Measurements from ENCODE around the gene SLC14A1.

SLC14A1 gene

GRCh38 chr18:45723567-45724355 is at the start of gene SLC14A1:
SLC14A1 (plus strand) TSS chr18:45724181; CDS start chr18:45730321, 6,140 bp downstream.
- TF ChIP-seq MYC (IDR thresholded peaks at IDR 0.05; ENCODE audit: low read depth, low read length) (no peak), MAX (IDR thresholded peaks at IDR 0.05; ENCODE audit: low read depth, low read length) (no peak), POLR2A (IDR thresholded peaks at IDR 0.05; ENCODE audit: extremely low read depth, insufficient read length) (no peak), CTCF (IDR thresholded peaks at IDR 0.05; ENCODE audit: low read depth, low read length) (no peak)
- no peak for DNase-seq (ENCODE audit: low read depth)
- H3K4me3 ChIP-seq (ENCODE audit: low read depth, low read length), result no peak within 1 kb of the TSS

- TF ChIP-seq POLR2A (IDR thresholded peaks at IDR 0.05; ENCODE audit: extremely low read depth, insufficient read length), result no peak
- TF ChIP-seq MYC (IDR thresholded peaks at IDR 0.05; ENCODE audit: low read depth, low read length), result no peak
- TF ChIP-seq CTCF (IDR thresholded peaks at IDR 0.05; ENCODE audit: low read depth, low read length), result no peak
- DNase-seq (ENCODE audit: low read depth), result no peak
- no peak overlapping the region for H3K4me3 ChIP-seq (ENCODE audit: low read depth, low read length)
Measured at GRCh38 chr18:45677276-45677807, 46.6 kb upstream of the SLC14A1 start.

GRCh38 chr18:45678441-45678840 is 45.5 kb upstream of the SLC14A1 start:
- H3K4me3 ChIP-seq (ENCODE audit: low read depth, low read length), result no peak overlapping the region
- no peak for DNase-seq (ENCODE audit: low read depth)
- TF ChIP-seq POLR2A (IDR thresholded peaks at IDR 0.05; ENCODE audit: extremely low read depth, insufficient read length), result no peak
- TF ChIP-seq CTCF (IDR thresholded peaks at IDR 0.05; ENCODE audit: low read depth, low read length), result no peak
- no peak for TF ChIP-seq MAX (IDR thresholded peaks at IDR 0.05; ENCODE audit: low read depth, low read length)
- TF ChIP-seq MYC (IDR thresholded peaks at IDR 0.05; ENCODE audit: low read depth, low read length), result no peak

GRCh38 chr18:45678850-45679249 is 45.1 kb upstream of the SLC14A1 start:
- H3K4me3 ChIP-seq (ENCODE audit: low read depth, low read length), result no peak overlapping the region
- DNase-seq (ENCODE audit: low read depth), result no peak

GRCh38 chr18:45680066-45680690 is 43.8 kb upstream of the SLC14A1 start:
- TF ChIP-seq CTCF (IDR thresholded peaks at IDR 0.05; ENCODE audit: low read depth, low read length), result no peak
- no peak for TF ChIP-seq MYC (IDR thresholded peaks at IDR 0.05; ENCODE audit: low read depth, low read length)
- TF ChIP-seq POLR2A (IDR thresholded peaks at IDR 0.05; ENCODE audit: extremely low read depth, insufficient read length), result no peak
- TF ChIP-seq MAX (IDR thresholded peaks at IDR 0.05; ENCODE audit: low read depth, low read length), result no peak
- H3K4me3 ChIP-seq (ENCODE audit: low read depth, low read length), result no peak overlapping the region
- DNase-seq (ENCODE audit: low read depth), result no peak

More at GRCh38 chr18:45678850-45679249, 45.1 kb upstream of the SLC14A1 start:
- TF ChIP-seq MYC (IDR thresholded peaks at IDR 0.05; ENCODE audit: low read depth, low read length), result no peak
- TF ChIP-seq POLR2A (IDR thresholded peaks at IDR 0.05; ENCODE audit: extremely low read depth, insufficient read length), result no peak
- no peak for TF ChIP-seq MAX (IDR thresholded peaks at IDR 0.05; ENCODE audit: low read depth, low read length)
- no peak for TF ChIP-seq CTCF (IDR thresholded peaks at IDR 0.05; ENCODE audit: low read depth, low read length)
